Tongue (tissue), 3 donors: ENCODE data around the gene CCDC9. TPM values are rescaled to one million over a fixed set of nuclear protein-coding genes. Genes with fewer than 3 reads are reported as not detected.
"Not testable (repeated sequence)": the region's sequence is repeated elsewhere in the genome, so short reads cannot be mapped to it uniquely, and the experiment has no call there.

Experiments
- DNase-seq: peaks from one replicate; pipeline ENCODE4 v3.0.0-alpha.2; 2015
- small RNA-seq: library from RNA; depleted of rRNA; stranded (forward); fragments of <200 nt; gene quantifications from one replicate; pipeline ENCODE3, GENCODE V24; 2014; ENCODE audit warnings: low replicate concordance
- total RNA-seq: library from RNA; depleted of rRNA; stranded (reverse); fragments of >200 nt; gene quantifications from one replicate; pipeline ENCODE4 v1.2.3, GENCODE V29; 2014

The CCDC9 gene
- total RNA-seq, 1 donor from 2014 or later = 11.0 TPM

DNA sequence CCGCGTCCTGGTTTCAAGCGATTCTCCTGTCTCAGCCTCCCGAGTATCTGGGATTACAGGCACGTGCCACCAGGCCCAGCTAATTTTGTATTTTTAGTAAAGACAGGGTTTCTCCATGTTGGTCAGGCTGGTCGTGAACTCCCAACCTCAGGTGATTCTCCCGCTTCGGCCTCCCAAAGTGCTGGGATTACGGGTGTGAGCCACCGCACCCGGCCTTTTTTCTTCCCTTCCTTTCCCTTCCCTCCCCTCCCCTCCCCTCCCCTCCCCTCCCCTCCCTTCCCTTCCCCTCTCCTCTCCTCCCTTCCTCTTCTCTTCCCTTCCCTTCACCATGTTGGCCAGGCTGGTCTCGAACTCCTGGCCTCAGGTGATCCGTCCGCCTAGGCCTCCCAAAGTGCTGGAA is 44.5 kb downstream of the CCDC9 start:
- not testable (repeated sequence) for DNase-seq

DNA sequence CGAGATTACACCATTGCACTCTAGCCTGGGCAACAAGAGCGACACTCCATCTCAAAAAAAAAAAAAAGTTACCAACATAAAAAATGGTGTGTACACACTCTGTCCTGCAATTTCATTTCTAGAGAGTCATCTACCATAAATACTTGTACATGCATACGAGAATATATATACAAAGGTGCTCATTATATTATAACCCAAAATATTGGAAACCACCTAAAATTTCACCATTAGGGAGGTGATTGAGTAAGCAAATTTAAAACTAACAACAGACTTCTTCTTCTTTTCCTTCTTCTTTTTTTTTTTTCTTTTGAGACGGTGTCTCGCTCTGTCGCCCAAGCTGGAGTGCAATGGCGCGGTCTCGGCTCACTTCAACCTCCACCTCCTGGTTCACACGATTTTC is 45.9 kb downstream of the CCDC9 start:
- DNase-seq = no peak

DNA sequence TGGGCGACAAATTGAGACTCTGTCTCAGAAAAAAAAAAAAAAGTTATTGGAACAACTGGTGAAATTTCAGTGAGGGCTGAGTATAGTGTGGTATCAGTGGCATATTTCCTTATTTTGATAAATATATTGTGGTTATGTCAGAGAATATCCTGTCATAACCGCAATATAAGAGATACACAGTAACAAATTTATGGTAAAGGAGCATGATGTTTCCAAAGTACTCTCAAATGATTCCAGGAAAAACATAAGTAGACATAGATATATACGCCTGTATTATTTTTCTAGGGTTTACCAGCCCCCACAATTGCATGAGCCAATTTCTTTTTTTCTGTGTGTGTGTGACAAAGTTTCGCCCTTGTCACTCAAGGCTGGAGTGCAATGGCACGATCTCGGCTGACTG is 47.6 kb downstream of the CCDC9 start:
- DNase-seq = no peak

DNA sequence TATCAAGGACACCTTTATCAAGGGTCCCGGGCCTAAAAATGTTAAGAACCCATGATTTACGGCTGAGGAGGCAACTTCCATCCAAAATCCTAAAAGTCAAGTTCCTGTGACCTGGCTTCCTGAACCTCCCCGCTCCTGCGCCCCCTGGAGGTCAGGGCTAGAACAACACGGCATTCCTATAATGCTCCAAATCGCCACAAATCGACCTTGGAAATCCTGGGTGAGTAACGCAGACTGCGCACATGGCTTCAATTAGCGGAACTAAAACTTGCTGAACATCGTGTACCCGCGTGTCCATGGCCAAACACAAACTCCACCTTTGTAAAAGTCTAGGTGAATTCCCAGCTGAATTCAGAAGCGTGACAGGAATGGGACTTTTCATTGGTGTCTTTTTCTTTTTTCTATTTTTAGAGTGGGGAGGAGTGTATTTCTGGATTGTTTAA is 49.0 kb downstream of the CCDC9 start:
- DNase-seq = peak; percentile 65

DNA sequence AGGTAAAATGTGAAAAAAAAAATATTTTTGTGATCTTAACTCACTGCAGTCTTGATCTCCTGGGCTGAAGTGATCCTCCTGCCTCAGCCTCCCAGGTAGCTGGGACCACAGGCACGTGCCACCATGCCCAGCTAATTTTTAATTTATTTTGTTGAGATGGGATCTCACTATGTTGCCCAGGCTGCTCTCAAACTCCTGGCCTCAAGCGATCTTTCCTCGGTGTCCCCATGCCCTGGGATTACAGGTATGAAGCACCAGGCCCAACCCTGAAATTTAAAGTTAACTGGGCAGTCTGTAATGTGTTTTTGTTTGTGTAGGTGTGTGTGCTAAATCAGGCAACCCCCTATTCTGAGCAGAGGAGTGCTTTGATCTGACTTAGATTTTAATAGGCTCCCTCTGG is 50.0 kb downstream of the CCDC9 start:
- DNase-seq = no peak

DNA sequence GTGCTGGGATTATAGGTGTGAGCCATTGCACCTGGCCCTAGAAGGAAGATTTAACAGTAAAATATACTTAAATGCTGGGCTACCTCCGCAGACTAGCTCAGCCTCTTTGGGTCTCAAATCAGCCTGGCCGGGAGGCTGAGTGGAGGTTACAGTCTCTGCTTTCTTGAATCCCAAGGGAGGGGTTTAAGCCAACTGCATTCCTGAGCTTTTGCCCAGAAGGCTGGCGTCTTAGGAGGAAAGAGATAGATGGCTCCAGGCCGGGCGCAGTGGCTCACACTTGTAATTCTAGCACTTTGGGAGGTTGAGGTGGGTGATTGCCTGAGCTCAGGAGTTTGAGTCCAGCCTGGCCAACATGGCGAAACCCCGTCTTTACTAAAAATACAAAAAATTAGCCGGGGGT is 52.7 kb downstream of the CCDC9 start:
- no peak for DNase-seq

DNA sequence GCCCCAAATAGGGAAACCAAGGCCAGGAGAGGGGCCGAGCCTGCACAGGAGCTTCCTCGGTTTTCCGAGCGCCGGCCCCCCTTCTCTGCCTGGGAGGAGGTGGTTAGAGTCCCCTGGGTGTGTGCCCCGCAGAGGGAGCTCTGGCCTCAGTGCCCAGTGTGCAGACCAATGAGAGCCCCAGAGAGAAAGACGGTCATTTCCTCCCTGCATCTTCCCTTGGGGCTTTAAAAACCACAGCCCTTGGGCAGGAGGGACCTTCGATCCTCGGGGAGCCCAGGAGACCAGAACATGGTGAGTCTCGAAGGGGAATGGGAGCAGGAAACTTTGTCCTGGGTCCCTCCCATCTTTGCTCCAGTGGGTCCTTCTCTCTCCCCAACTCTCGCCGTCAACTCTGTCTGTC is 53.3 kb downstream of the CCDC9 start, which contains the start of gene C5AR1:
TSS of gene C5AR1 (plus strand) at position 254 of the 400 bp plus-strand sequence. CDS start at position 289, 35 bp downstream.
- DNase-seq = no peak

DNA sequence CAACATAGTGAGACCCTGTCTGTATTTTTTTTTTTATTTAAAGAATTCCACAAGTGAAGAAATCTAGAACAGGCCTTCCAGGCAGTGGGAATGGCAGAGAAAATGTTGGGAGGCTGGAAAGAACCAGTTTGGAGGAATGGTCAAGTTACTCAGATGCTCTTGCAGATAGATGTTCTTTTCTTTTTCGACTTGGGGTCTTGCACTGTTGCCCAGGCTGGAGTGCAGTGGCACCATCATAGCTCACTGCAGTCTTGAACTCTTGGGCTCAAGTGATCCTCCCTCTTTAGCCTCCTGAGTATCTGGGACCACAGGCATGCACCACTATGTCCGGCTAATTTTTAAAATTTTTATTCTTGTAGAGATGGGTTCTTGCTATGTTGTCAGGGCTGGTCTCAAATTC is 54.0 kb downstream of the CCDC9 start:
- no peak for DNase-seq

DNA sequence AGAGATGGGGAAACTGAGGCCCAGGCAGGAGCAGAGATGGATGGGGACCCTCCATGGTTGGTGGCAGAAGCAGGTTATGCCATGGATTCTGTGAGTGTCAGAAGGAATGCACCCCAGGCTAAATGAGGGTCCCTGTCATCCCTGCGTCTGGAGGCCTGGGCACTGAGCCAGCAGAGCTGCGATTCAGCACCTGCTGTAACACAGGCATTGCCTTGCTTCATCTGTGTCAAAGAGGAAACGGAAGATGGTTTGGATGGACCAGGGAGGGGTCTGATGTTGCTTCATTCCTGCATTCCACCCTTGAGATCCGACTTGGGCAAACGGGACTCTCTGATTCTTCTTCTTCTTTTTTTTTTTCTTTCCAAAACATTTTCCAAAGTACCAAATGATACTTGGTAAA is 54.5 kb downstream of the CCDC9 start:
- peak; percentile 43 for DNase-seq

DNA sequence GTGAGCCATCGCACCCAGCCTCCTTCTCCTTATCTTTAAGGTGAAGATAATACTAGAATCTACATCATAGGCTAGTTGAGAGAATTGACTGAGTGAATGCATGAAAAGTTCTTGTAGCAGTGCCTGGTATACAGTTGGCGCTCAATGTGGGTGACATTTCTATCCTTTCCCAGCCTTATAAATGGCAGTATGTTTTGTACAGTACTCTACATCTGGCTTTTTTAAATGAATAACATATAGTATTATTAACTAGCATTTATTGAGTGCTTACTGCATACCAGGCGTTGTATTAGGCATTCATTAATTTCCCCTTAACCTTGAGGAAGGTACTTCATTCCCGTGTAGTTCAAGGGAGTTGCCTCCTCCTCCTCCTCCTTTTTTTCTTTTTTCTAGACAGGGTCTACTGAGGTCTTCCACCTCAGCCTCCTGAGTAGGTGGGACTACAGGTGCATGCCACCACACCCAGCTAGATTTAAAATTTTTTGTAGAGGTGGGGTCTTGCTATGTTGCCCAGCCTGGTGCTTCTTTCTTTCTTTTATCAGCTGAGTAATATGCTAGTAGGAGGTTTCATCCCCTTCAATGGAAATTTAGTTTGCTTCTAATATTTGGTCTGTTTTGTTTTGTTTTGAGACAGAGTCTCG is 56.2 kb downstream of the CCDC9 start:
- DNase-seq = no peak

DNA sequence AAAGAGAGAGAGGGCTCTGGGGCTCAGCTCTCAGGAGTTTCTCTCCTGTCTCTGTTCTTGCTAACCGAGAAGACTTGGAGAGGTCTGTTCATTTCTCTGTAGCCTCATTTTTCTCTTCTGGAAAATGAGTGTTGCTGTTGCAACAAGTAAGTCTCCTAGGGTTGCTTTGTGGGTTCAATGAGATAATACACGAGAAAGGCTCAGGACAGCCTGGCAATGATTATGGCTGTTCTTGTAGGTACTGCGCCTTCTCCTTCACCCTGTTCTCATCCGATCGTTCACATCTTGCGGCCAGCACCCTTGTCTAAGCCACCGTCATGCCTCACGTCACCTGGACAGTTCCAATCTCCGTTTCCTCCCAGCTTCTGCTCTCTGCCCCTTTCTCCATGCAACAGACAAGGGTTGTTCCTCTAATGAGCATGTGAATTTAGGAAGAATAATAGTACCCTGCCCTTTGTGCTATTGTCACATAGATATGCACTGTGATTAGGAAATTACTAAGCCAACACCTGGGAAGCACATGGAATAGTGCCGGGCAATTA is 57.5 kb downstream of the CCDC9 start:
- no peak for DNase-seq

DNA sequence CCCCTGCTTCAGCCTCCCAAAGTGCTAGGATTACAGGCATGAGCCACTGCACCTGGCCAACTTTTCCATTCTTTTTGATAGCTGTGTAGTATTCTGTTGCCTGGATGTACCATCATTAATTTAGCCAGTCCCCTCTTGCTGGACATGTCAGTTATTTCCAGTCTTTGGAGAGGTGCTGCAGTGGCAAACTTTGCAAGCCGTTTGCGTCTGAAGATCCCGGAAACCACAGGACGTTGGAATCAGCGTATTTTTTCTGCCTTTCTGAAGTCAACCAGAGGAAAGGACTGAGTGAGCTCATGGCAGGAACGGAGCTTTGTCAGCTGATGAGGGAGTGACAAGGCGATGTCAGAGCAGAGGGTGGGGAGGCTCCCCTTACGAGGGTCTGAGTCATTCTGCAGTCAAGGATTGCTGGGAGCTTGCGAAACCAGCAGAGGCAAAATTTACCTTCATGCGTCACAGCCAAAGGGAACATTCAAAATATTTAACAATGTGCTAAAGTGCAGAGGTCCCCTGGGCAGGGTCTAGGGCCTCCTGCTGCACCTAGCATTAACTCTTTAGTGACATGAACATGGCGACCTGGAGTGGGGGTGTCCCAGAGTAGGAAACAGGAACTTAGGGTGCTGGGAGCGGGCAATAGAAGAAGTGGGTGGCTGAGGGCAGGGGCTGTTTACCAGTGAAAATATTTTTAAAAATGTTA is 58.9 kb downstream of the CCDC9 start:
- no peak for DNase-seq

DNA sequence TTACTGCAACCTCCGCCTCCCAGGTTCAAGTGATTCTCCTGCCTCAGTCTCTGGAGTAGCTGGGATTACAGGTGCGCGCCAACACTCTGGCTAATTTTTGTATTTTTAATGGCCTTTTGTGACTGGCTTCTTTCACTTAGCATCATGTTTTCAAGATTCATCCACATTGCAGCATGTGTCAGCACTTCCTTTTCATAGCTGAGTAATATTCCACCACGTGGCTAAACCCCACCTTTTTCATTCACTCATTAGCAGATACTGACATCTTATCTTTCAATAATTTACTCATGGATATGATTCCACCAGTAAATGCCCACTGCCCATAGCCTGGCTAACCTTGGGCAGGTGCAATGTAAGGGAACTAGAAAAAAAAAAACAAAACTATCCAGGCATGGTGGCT is 60.2 kb downstream of the CCDC9 start:
- no peak for DNase-seq

DNA sequence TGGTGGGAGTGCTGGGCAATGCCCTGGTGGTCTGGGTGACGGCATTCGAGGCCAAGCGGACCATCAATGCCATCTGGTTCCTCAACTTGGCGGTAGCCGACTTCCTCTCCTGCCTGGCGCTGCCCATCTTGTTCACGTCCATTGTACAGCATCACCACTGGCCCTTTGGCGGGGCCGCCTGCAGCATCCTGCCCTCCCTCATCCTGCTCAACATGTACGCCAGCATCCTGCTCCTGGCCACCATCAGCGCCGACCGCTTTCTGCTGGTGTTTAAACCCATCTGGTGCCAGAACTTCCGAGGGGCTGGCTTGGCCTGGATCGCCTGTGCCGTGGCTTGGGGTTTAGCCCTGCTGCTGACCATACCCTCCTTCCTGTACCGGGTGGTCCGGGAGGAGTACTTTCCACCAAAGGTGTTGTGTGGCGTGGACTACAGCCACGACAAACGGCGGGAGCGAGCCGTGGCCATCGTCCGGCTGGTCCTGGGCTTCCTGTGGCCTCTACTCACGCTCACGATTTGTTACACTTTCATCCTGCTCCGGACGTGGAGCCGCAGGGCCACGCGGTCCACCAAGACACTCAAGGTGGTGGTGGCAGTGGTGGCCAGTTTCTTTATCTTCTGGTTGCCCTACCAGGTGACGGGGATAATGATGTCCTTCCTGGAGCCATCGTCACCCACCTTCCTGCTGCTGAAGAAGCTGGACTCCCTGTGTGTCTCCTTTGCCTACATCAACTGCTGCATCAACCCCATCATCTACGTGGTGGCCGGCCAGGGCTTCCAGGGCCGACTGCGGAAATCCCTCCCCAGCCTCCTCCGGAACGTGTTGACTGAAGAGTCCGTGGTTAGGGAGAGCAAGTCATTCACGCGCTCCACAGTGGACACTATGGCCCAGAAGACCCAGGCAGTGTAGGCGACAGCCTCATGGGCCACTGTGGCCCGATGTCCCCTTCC is 63.9 kb downstream of the CCDC9 start:
- no peak for DNase-seq

Small RNA genes lying within 50 kb of the gene (small RNA-seq; reads per million reads assigned to genes)
- gene MIR3190 = not detected

Other genes starting within 250 kb of the CCDC9 start
- not detected for gene NPAS1, start 236.7 kb upstream of the CCDC9 start, total RNA-seq
- gene TMEM160, start 207.9 kb upstream of the CCDC9 start, total RNA-seq = 11.1 TPM
- gene ZC3H4, start 142.7 kb upstream of the CCDC9 start, total RNA-seq = 18.8 TPM
- gene SAE1, start 125.7 kb upstream of the CCDC9 start, total RNA-seq = 90.8 TPM
- gene BBC3, start 25.3 kb upstream of the CCDC9 start, total RNA-seq = 8.3 TPM
- gene INAFM1, start 18.4 kb downstream of the CCDC9 start, total RNA-seq = 4.8 TPM
- 1.2 TPM for gene C5AR1, start 53.3 kb downstream of the CCDC9 start, total RNA-seq
- gene C5AR2, start 75.7 kb downstream of the CCDC9 start, total RNA-seq = 0.31 TPM
- 9.3 TPM for gene DHX34, start 92.8 kb downstream of the CCDC9 start, total RNA-seq
- gene MEIS3, start 163.0 kb downstream of the CCDC9 start, total RNA-seq = 9.9 TPM
- not detected for gene SLC8A2, start 215.4 kb downstream of the CCDC9 start, total RNA-seq
- gene KPTN, start 227.7 kb downstream of the CCDC9 start, total RNA-seq = 3.8 TPM